Measurements from ENCODE around the gene PLA2G2F.
"Not testable (repeated sequence)": the region's sequence is repeated elsewhere in the genome, so short reads cannot be mapped to it uniquely, and the experiment has no call there.

PLA2G2F gene

GRCh38 chr1:20114021-20114648 is 25.0 kb upstream of the PLA2G2F start:
- DNase-seq (ENCODE audit: low read depth) = no peak

DNA sequence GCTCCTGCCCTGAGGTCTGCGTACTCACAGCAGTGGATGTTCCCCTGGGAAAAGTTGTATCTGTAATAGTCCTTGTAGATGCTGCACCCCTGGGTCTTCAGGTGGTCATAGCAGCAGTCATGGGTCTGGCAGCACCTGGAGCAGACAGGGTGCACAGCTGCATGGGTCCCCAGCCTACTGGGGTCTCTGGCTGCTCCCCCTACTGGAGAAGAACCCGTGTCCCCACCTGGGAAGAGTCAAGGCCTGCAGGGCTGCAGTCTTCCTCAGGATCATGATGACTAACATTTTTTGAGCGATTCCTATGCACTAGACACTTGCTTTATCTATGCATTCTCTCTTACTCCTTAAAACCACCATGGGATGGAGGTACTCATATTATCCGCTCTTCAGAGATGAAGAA is 23.6 kb upstream of the PLA2G2F start:
- DNase-seq (ENCODE audit: low read depth) = no peak

GRCh38 chr1:20115916-20116315 is 23.2 kb upstream of the PLA2G2F start:
- no peak for DNase-seq (ENCODE audit: low read depth)

DNA sequence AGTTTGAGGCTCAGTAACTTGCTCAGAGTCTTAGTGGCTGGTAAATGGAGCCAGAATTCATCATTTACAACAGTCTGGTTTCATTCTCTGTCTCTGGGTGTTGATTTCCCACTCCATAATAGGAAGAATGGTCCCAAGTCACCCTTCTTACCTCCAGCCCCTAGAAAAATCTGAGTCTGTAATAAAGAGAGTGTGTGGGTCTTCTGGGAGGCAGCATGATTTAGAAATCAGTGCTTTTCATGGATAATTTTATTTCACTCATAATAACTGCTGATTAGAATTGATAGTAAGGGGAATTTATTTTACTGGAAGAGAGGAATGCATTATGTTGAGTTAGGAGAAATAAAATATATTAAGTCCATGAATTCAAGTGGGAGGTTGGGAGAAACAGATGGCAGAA is 21.9 kb upstream of the PLA2G2F start:
- no peak for DNase-seq (ENCODE audit: low read depth)

GRCh38 chr1:20119347-20119746 is 19.8 kb upstream of the PLA2G2F start, which contains the start of gene PLA2G2D:
TSS of gene PLA2G2D (minus strand) at chr1:20119536. CDS start at chr1:20119498, 38 bp downstream.
- no peak for DNase-seq (ENCODE audit: low read depth)

DNA sequence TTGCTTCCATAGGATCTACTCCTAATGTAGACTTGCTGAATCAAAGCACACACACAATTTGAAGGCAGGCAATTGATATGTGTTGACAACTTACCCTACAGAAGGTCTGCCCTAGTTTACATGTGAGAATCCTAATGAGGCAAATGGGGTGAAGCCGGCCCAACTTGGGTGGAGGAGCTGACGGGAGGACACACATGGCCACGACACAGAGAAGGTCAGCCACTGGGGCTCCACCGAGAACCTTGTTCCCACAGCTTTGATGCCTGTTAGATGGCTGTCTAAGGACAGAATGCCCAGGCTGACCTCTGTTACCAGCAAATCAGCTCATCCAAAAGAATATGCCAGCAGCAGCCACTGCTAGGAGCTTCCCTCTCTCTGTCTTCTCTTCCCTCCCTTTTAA is 18.3 kb upstream of the PLA2G2F start:
- DNase-seq (ENCODE audit: low read depth) = no peak

- DNase-seq (ENCODE audit: low read depth) = no peak
Measured at GRCh38 chr1:20123722-20124455, 15.2 kb upstream of the PLA2G2F start.

GRCh38 chr1:20124456-20125057 is 14.6 kb upstream of the PLA2G2F start:
- no peak for DNase-seq (ENCODE audit: low read depth)

DNA sequence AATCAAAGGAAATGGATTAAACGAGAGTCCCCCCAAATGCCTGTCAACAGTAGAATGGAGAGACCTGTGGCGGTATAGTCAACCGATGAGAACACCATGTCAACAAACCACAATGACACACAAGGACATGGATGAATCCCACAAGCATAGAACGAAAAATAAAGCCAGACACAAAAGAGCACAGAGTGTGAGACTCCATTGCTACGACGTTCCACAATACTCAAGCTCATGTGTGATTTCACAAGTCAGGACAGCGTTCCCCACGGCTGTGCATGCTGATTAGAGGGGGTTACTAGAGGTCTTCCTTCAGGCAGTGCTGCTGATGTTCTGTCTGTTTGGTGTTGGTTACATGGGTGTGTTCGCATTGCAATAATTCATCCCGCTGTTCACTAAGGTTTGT is 14.0 kb upstream of the PLA2G2F start:
- DNase-seq (ENCODE audit: low read depth) = no peak

- no peak for DNase-seq (ENCODE audit: low read depth)
Measured at GRCh38 chr1:20126041-20126805, 12.9 kb upstream of the PLA2G2F start.

GRCh38 chr1:20126806-20127440 is 12.2 kb upstream of the PLA2G2F start:
- no peak for DNase-seq (ENCODE audit: low read depth)

DNA sequence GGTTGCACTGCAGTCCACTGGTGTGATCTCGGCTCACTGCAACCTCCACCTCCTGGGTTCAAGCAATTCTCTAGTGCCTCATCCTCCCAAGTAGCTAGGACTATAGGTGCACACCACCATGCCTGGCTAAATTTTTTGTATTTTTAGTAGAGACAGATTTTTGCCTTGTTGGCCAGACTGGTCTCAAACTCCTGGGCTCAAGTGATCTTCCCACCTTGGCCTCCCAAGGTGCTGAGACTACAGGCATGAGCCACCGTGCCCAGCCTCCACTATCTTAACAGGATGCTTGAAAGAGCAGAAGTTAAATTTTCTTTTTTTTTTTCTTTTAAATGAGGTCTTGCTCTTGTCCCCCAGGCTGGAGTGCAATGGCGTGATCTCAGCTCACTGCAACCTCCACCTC is 8.6 kb upstream of the PLA2G2F start:
- DNase-seq (ENCODE audit: low read depth) = not testable (repeated sequence)

DNA sequence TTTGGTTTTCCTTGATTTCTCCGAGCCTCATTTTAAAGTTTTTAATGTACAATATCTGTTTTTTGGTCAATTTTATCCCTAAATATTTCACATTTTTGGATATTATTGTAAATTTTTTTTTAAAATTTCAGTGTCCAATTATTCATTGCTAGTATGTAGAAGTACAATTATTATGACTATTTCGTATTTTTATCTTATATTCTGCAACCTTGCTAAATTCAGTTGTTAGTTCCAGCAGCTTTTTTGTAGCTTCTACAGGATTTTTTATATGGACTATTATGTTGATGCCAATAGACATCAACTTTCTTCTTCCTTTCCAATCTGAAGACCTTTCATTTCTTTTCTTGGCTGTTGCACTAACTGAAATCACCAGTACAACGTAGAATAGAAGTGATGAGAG is 4.1 kb upstream of the PLA2G2F start:
- DNase-seq (ENCODE audit: low read depth) = no peak

DNA sequence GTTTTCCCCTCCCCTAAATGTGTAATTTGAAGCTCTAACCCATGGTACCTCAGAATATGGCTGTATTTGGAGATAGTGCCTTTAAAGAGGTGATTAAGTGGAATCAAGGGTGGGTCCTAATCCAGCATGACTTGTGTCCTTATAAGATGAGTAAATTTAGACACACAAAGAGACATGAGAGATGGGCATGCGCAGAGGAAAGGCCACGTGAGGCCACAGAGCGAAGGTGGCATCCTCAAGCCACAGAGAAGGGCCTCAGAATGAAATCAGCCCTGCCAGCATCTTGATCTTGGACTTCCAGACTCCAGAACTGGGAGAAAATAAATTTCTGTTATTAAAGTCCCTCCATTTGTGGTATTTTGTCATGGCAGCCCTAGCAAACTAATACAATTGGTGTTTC is 2.9 kb upstream of the PLA2G2F start:
- no peak for DNase-seq (ENCODE audit: low read depth)

DNA sequence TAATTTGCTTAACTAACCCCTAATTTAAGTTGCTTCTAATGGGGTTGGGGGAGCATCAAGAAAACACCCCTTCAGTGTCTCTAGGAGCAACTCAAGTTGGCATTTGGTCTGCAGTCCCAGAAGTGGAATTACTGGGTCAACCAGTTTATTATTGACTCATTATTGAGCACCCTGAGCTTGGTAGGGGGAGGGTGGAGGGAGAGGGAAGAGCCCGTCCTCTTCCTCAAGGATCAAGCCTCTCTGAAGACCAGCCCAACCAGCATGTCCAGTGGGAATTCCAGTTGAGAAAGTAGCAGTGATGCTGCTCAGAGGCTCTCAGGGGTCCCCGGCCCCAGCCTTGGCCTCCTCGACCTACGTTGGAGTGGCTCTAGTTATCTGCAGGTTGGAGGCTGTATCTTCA is 2.1 kb upstream of the PLA2G2F start:
- no peak for DNase-seq (ENCODE audit: low read depth)

GRCh38 chr1:20137604-20138003 is 1.5 kb upstream of the PLA2G2F start:
- no peak for DNase-seq (ENCODE audit: low read depth)

GRCh38 chr1:20138346-20138745 is 777 bp upstream of the PLA2G2F start:
- DNase-seq (ENCODE audit: low read depth) = no peak

DNA sequence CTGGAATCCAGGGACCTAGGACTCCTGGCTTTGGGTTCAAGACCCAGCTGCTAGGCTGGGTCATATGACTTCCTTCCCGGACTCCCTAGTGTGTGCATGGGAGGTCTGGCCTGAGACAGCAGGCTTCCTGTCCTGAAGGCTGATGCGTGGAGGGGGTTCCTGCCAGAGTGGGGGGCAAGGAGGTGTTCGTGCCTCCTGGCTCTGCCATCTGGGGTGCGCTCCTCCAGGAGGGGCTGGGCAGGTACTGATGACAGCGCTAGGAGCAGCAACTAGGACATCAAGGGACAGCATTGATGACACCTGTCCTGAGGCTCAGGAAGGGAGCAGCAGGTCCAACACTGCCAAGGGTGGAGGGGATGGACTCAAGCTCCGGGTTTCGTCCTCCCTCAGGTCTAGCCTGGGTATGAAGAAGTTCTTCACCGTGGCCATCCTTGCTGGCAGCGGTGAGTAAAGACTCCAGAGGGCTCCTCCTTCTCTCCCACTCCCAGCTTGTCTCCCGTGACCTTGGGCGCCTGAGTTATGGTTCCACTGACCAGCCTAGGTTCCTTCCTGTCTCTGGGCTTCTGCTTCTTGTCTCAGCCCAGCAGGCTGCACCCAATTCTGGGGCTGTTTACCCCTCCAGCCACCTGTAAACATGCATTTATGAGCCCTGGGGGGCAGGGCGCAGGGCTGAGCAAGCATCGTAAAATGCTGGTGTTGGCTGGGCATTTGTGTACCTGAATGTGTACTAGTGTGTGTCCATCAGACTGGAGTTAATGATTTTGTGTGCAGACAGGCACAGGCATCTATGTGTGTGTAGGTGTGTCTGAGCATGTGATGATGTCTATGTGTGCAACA is 871 bp downstream of the PLA2G2F start:
- no peak for DNase-seq (ENCODE audit: low read depth)

DNA sequence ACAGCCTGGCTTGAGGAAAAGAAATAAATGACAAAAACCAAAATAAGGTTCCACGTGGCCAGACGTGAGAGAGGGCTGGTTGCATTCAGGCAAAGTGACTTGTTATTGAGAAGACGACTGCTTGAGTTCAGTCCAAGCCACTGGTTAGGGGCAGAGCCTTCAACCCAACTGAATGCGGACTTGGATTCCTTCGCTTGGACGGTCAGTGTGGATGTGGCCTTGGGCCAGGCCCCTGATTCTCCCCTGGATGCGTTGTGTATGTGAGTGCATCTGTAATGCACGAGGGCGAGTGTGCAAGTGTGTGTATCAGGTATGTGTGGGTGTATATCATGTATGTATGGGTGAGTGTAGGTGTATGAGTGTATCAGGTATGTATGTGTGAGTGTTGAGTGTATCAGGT is 1.9 kb downstream of the PLA2G2F start:
- no peak for DNase-seq (ENCODE audit: low read depth)

DNA sequence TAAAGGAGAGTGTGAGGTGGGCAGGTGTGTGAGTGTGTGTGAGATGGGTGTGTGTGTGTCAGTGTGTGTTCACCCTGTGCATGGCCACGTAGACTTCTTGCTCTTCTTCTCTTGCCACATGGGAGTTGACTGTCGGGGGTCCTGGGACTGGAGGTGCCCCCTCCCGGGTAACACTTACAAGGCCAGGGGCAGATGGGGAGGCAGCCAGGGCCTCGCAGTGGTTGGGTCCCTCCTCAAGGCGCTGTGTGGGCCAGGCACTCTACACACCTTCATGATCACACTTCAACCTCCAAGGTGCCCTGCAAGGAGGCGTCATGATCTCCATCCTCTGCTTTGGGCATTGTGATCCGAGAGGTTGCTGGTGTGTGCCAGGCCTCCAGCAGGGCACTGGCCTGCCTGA is 2.3 kb downstream of the PLA2G2F start:
- DNase-seq (ENCODE audit: low read depth) = no peak

GRCh38 chr1:20142001-20142710 is 3.0 kb downstream of the PLA2G2F start:
- DNase-seq (ENCODE audit: low read depth) = no peak

Data from activated T-cell treated with anti-CD3 and anti-CD28 coated beads for 48 hours (primary cell).